Panc1 (cell line): ENCODE data around the gene FMNL3. TPM values are rescaled to one million over a fixed set of nuclear protein-coding genes. Genes with fewer than 3 reads are reported as not detected.
"Not testable (repeated sequence)": the region's sequence is repeated elsewhere in the genome, so short reads cannot be mapped to it uniquely, and the experiment has no call there.

Experiments used
- ATAC-seq: fragments of 200-7000 bp; cut with Tn5 transposase; 2 replicates; pipeline ENCODE4 v1.9.1; 2020; ENCODE audit warnings: mild to moderate bottlenecking, moderate library complexity
- BruUV-seq: library from RNA; stranded (reverse); fragments of 400-500 nt; replicated peaks from 2 replicates; lab custom pipeline; 2021; lab: Mats Ljungman, UMichigan
- CTCF ChIA-PET: fragments of 300-600 bp; sonication (Branson Sonifier 250); formaldehyde crosslinking; loops from one replicate; lab custom pipeline; 2022; ENCODE audit warnings: antibody characterized with exemption; lab: Charles Lee
- POLR2A ChIA-PET: fragments of 300-600 bp; sonication (Branson Sonifier 250); formaldehyde crosslinking; loops from one replicate; lab custom pipeline; 2022; ENCODE audit warnings: antibody characterized with exemption; lab: Charles Lee
- DNase-seq: peaks from one replicate; pipeline ENCODE4 v3.0.0-alpha.2; 2010; ENCODE audit warnings: low read depth, low spot score
- H3K27ac ChIP-seq: 2 replicates; pipeline ENCODE4 v1.5.1; 2011; ENCODE audit warnings: mild to moderate bottlenecking, low read length, inconsistent platforms
- H3K27me3 ChIP-seq: fragments of 200-500 bp; sonication (Bioruptor generic); 2 replicates; pipeline ENCODE4 v1.6.0; 2014; ENCODE audit warnings: low read length, inconsistent platforms; ENCODE audit not compliant: control insufficient read depth, insufficient read depth
- H3K36me3 ChIP-seq: fragments of 200-500 bp; sonication (Bioruptor generic); 2 replicates; pipeline ENCODE4 v1.5.1; 2014; ENCODE audit warnings: inconsistent platforms, mild to moderate bottlenecking, low read length, moderate library complexity; ENCODE audit not compliant: control insufficient read depth, insufficient read depth
- H3K4me1 ChIP-seq: 2 replicates; pipeline ENCODE4 v1.5.1; 2011; ENCODE audit warnings: inconsistent platforms, mild to moderate bottlenecking, low read length, moderate library complexity; ENCODE audit not compliant: control insufficient read depth, insufficient read depth
- H3K4me3 ChIP-seq, 2 experiments: 2 replicates each; pipeline ENCODE4 v1.5.1; 2011 to 2012; ENCODE audit warnings: low read depth in 2 of 2, low read length in 2 of 2, mild to moderate bottlenecking in 2 of 2, inconsistent platforms in 1 of 2, moderate library complexity in 1 of 2
- H3K9me3 ChIP-seq: fragments of 200-500 bp; sonication (Bioruptor generic); 2 replicates; pipeline ENCODE4 v1.5.1; 2014; ENCODE audit warnings: low read depth, mild to moderate bottlenecking, inconsistent platforms, low read length, moderate library complexity; ENCODE audit not compliant: control insufficient read depth, insufficient read depth
- CTCF ChIP-seq: fragments of 450-650 bp; IDR thresholded peaks from 2 replicates; pipeline ENCODE4 v1.5.1; 2017; ENCODE audit warnings: mild to moderate bottlenecking
- POLR2AphosphoS5 ChIP-seq: IDR thresholded peaks from 2 replicates; pipeline ENCODE4 v1.6.1; 2012; ENCODE audit warnings: mild to moderate bottlenecking, low read depth, low read length, moderate library complexity
- REST ChIP-seq, 2 experiments: IDR thresholded peaks; 2 replicates each; pipeline ENCODE4 v1.6.1; 2011 to 2012; ENCODE audit warnings: low read depth in 2 of 2, control low read depth in 1 of 2, low read length in 1 of 2, mild to moderate bottlenecking in 1 of 2, moderate library complexity in 1 of 2; ENCODE audit not compliant: insufficient read depth in 1 of 2
- SIN3A ChIP-seq: IDR thresholded peaks from 2 replicates; pipeline ENCODE4 v1.6.1; 2012; ENCODE audit warnings: low read depth, mild to moderate bottlenecking, low read length, moderate library complexity, borderline replicate concordance; ENCODE audit not compliant: insufficient read depth
- TCF7L2 ChIP-seq: IDR thresholded peaks from 2 replicates; pipeline ENCODE4 v1.6.1; 2011; ENCODE audit warnings: mild to moderate bottlenecking, low read depth, low read length, inconsistent platforms
- in situ Hi-C: cut with HindIII; loops from 2 replicates; pipeline ENCODE4 v1.10.0; 2016; ENCODE audit warnings: low sequenced_read_pairs, low pct_unique_long_range_greater_than_20kb
- intact Hi-C: fragments of 100-400 bp; cut with micrococcal nuclease; formaldehyde crosslinking; loops from one replicate; pipeline ENCODE4 v1.10.0; 2022; ENCODE audit not compliant: unreplicated experiment
- total RNA-seq: library from RNA; stranded (reverse); gene quantifications from one replicate; pipeline ENCODE4 v1.2.1, GENCODE V29; 2021; ENCODE audit not compliant: unreplicated experiment

The FMNL3 gene
- total RNA-seq, 1 experiment from 2014 or later: 25.7 TPM

GRCh38 chr12:49615725-49616124 lies 91.5 kb downstream of the FMNL3 start:
- Histone ChIP-seq H3K4me3 (no peak overlapping the region), H3K4me1 (no peaks in the 10 kb centered on the region), H3K36me3 (no peaks in the 10 kb centered on the region), H3K27ac (no peak overlapping the region), H3K27me3 (peaks cover 2% of the 10 kb centered on the region; the same call in 1 of the 2 replicates), H3K9me3 (no peaks in the 10 kb centered on the region)
- TF ChIP-seq POLR2AphosphoS5: no peak
- TF ChIP-seq TCF7L2: no peak
- TF ChIP-seq CTCF: no peak
- TF ChIP-seq REST (IDR thresholded peaks at IDR 0.05; ENCODE audit: insufficient read depth in 1 of 2, low read depth in 2 of 2, low read length in 1 of 2): no peak
- BruUV-seq: no TSS peak
- ChIA-PET POLR2A (interaction anchor here (0.6 kb wide), 1 partner anchor 206 kb away, joined by 3 read pairs; no protein-coding TSS in a partner anchor), CTCF (no interaction called here)
- no peak for ATAC-seq
- in situ Hi-C loops (no loop called here), intact Hi-C loops (no loop called here)
- DNase-seq: no peak

DNA sequence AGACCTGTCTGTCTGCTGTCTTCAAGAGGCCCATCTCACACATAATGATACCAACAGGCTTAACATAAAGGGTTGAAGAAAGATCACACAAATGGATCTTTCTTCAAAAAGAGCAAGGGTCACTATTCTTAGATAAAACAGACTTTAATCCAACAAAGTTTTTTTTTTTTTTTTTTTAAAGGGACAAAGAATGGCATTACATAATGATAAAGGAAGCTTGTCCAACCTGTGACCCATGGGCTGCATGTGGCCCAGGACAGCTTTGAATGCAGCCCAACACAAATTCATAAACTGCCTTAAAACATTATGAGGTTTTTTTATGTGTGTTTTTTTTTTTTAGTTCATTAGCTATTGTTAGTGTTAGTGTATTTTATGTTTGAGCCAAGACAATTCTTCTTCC lies 95.0 kb downstream of the FMNL3 start:
- Histone ChIP-seq H3K36me3 (no peaks in the 10 kb centered on the region), H3K4me1 (no peaks in the 10 kb centered on the region), H3K27ac (no peak overlapping the region), H3K9me3 (no peaks in the 10 kb centered on the region), H3K27me3 (no peaks in the 10 kb centered on the region), H3K4me3 (no peak overlapping the region)
- no peak for DNase-seq
- ChIA-PET POLR2A (interaction anchor here (0.6 kb wide), 1 partner anchor 253 kb away, joined by 4 read pairs; no protein-coding TSS in a partner anchor), CTCF (interaction anchor here (0.6 kb wide), 2 partner anchors 37 to 348 kb away, joined by 3 to 4 read pairs; no protein-coding TSS in a partner anchor)
- intact Hi-C loops (no loop called here), in situ Hi-C loops (no loop called here)
- no peak for ATAC-seq
- no TSS peak for BruUV-seq
- no peak for TF ChIP-seq CTCF
- no peak for TF ChIP-seq REST (IDR thresholded peaks at IDR 0.05; ENCODE audit: insufficient read depth in 1 of 2, low read depth in 2 of 2, low read length in 1 of 2)
- TF ChIP-seq SIN3A: no peak
- TF ChIP-seq POLR2AphosphoS5: no peak
- TF ChIP-seq TCF7L2: no peak

DNA sequence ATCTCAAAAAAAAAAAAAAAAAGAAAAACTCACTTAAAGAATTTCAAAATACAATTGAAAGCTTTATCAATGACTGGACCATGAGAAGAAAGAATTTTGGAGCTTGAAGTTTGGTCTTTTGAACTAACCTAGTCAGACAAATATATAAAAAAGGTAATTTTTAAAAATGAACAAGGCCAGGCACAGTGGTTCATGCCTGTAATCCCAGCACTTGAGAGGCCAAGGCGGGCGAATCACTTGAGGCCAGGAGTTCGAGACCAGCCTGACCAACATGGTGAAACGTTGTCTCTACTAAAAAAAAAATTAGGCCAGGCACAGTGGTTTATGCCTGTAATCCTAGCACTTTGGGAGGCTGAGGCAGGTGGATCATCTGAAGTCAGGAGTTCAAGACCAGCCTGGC lies 96.4 kb downstream of the FMNL3 start:
- ChIA-PET CTCF (interaction anchor here (0.6 kb wide), 3 partner anchors 12 to 146 kb away, joined by 3 to 8 read pairs (median 3); no protein-coding TSS in a partner anchor), POLR2A (interaction anchor here (0.6 kb wide), 1 partner anchor 30 kb away, joined by 3 read pairs; no protein-coding TSS in a partner anchor)
- BruUV-seq, intact Hi-C loops, H3K27ac ChIP-seq, H3K4me3 ChIP-seq, DNase-seq, ATAC-seq, H3K36me3 ChIP-seq, H3K27me3 ChIP-seq, in situ Hi-C loops, H3K4me1 ChIP-seq, H3K9me3 ChIP-seq: not testable (repeated sequence)
